Activated CD4-positive, alpha-beta T cell treated with anti-CD3 and anti-CD28 coated beads, Interleukin-2, amount 10 ng/mL, durations not matched to agents 24 days and 14 days (primary cell): ENCODE results near the gene GPR160. TPM values are rescaled to one million over a fixed set of nuclear protein-coding genes. Genes with fewer than 3 reads are reported as not detected.

Experiments
- DNase-seq: peaks from one replicate; pipeline ENCODE4 v3.0.0; 2022
- H3K27ac Mint-ChIP-seq: one replicate; pipeline ENCODE4 v1.8.0; 2022; ENCODE audit warnings: mild to moderate bottlenecking, mixed read lengths
- H3K27me3 Mint-ChIP-seq: one replicate; pipeline ENCODE4 v1.8.0; 2022; ENCODE audit warnings: mixed read lengths
- H3K36me3 Mint-ChIP-seq: one replicate; pipeline ENCODE4 v1.8.0; 2022; ENCODE audit warnings: low read depth, mild to moderate bottlenecking, mixed read lengths
- H3K4me1 Mint-ChIP-seq: one replicate; pipeline ENCODE4 v1.8.0; 2021; ENCODE audit warnings: mixed read lengths
- H3K4me3 Mint-ChIP-seq: one replicate; pipeline ENCODE4 v1.8.0; 2022; ENCODE audit warnings: mild to moderate bottlenecking, moderate library complexity, mixed read lengths
- H3K9me3 Mint-ChIP-seq: one replicate; pipeline ENCODE4 v1.8.0; 2021; ENCODE audit warnings: mixed read lengths
- intact Hi-C: fragments of 100-400 bp; cut with micrococcal nuclease; formaldehyde crosslinking; loops from one replicate; pipeline ENCODE4 v1.15.1; 2023
- total RNA-seq: library from RNA; stranded (reverse); gene quantifications from 2 replicates; pipeline ENCODE4 v1.2.3, GENCODE V29; 2022

The GPR160 gene
- total RNA-seq, 1 donor from 2014 or later: 3.4 TPM

GRCh38 chr3:170044795-170045244 lies 7.0 kb downstream of the GPR160 start:
- H3K4me1 Mint-ChIP-seq: peaks cover 16% of the 10 kb centered on the region

GRCh38 chr3:170046269-170047132 lies 8.7 kb downstream of the GPR160 start:
- intact Hi-C loops: no loop called here

More at GRCh38 chr3:170044795-170045244, 7.0 kb downstream of the GPR160 start:
- DNase-seq: no peak
- Mint-ChIP-seq H3K9me3 (no peaks in the 10 kb centered on the region), H3K27me3 (no peaks in the 10 kb centered on the region), H3K36me3 (peaks cover 1% of the 10 kb centered on the region), H3K4me3 (no peak overlapping the region), H3K27ac (no peak overlapping the region)
- intact Hi-C loops: no loop called here

GRCh38 chr3:170047133-170047404 lies 9.3 kb downstream of the GPR160 start:
- Mint-ChIP-seq H3K9me3 (no peaks in the 10 kb centered on the region), H3K27me3 (no peaks in the 10 kb centered on the region), H3K4me3 (no peak overlapping the region), H3K4me1 (peaks cover 16% of the 10 kb centered on the region), H3K36me3 (no peaks in the 10 kb centered on the region), H3K27ac (no peak overlapping the region)
- DNase-seq: no peak
- intact Hi-C loops: no loop called here

More at GRCh38 chr3:170046269-170047132, 8.7 kb downstream of the GPR160 start:
- Mint-ChIP-seq H3K27ac (no peak overlapping the region), H3K27me3 (no peaks in the 10 kb centered on the region), H3K4me3 (no peak overlapping the region), H3K36me3 (no peaks in the 10 kb centered on the region), H3K9me3 (no peaks in the 10 kb centered on the region), H3K4me1 (peaks cover 16% of the 10 kb centered on the region)
- DNase-seq: no peak

- no peak for DNase-seq
- no peaks in the 10 kb centered on the region for H3K9me3 Mint-ChIP-seq
- intact Hi-C loops: no loop called here
- H3K4me1 Mint-ChIP-seq: peaks cover 14% of the 10 kb centered on the region
- no peaks in the 10 kb centered on the region for H3K36me3 Mint-ChIP-seq
- no peak overlapping the region for H3K4me3 Mint-ChIP-seq
- H3K27me3 Mint-ChIP-seq: no peaks in the 10 kb centered on the region
- no peak overlapping the region for H3K27ac Mint-ChIP-seq
Measured at GRCh38 chr3:170049146-170050000, 11.6 kb downstream of the GPR160 start.

- DNase-seq: no peak
- intact Hi-C loops: no loop called here
- Mint-ChIP-seq H3K36me3 (no peaks in the 10 kb centered on the region), H3K9me3 (no peaks in the 10 kb centered on the region), H3K4me1 (peaks cover 12% of the 10 kb centered on the region), H3K4me3 (no peak overlapping the region), H3K27me3 (no peaks in the 10 kb centered on the region), H3K27ac (no peak overlapping the region)
Measured at GRCh38 chr3:170050753-170051152, 13.0 kb downstream of the GPR160 start.

- no peaks in the 10 kb centered on the region for H3K9me3 Mint-ChIP-seq
- no peak overlapping the region for H3K27ac Mint-ChIP-seq
- no peak overlapping the region for H3K4me3 Mint-ChIP-seq
- intact Hi-C loops: no loop called here
- no peak for DNase-seq
- no peaks in the 10 kb centered on the region for H3K27me3 Mint-ChIP-seq
- peaks cover 19% of the 10 kb centered on the region for H3K4me1 Mint-ChIP-seq
- H3K36me3 Mint-ChIP-seq: no peaks in the 10 kb centered on the region
Measured at GRCh38 chr3:170052398-170052797, 14.6 kb downstream of the GPR160 start.

- H3K9me3 Mint-ChIP-seq: no peaks in the 10 kb centered on the region
- H3K4me1 Mint-ChIP-seq: peaks cover 29% of the 10 kb centered on the region
- H3K27me3 Mint-ChIP-seq: no peaks in the 10 kb centered on the region
- no peak for DNase-seq
- H3K36me3 Mint-ChIP-seq: no peaks in the 10 kb centered on the region
- H3K27ac Mint-ChIP-seq: no peak overlapping the region
- intact Hi-C loops: loop anchor here (2.0 kb wide), 1 partner anchor 17 kb away; the partner anchor contains the start of gene GPR160
- no peak overlapping the region for H3K4me3 Mint-ChIP-seq
Measured at GRCh38 chr3:170054204-170054603, 16.4 kb downstream of the GPR160 start.

GRCh38 chr3:170055209-170055608 lies 17.4 kb downstream of the GPR160 start:
- no peak for DNase-seq
- no peak overlapping the region for H3K27ac Mint-ChIP-seq
- H3K9me3 Mint-ChIP-seq: no peaks in the 10 kb centered on the region

GRCh38 chr3:170056710-170057454 lies 19.1 kb downstream of the GPR160 start:
- H3K4me1 Mint-ChIP-seq: peaks cover 29% of the 10 kb centered on the region
- H3K36me3 Mint-ChIP-seq: no peaks in the 10 kb centered on the region
- no peaks in the 10 kb centered on the region for H3K9me3 Mint-ChIP-seq
- no peaks in the 10 kb centered on the region for H3K27me3 Mint-ChIP-seq
- H3K27ac Mint-ChIP-seq: peak overlapping the region; percentile 31
- intact Hi-C loops: loop anchor here (5.0 kb wide), 3 partner anchors 125 to 285 kb away; partner anchors contain the start of genes MYNN and PHC3
- DNase-seq: no peak
- H3K4me3 Mint-ChIP-seq: no peak overlapping the region

More at GRCh38 chr3:170055209-170055608, 17.4 kb downstream of the GPR160 start:
- no peaks in the 10 kb centered on the region for H3K36me3 Mint-ChIP-seq
- no peaks in the 10 kb centered on the region for H3K27me3 Mint-ChIP-seq
- intact Hi-C loops: loop anchor here (1.0 to 5.0 kb wide), 6 partner anchors 18 to 283 kb away; partner anchors contain the start of genes GPR160, MYNN and PHC3
- H3K4me3 Mint-ChIP-seq: no peak overlapping the region
- peaks cover 29% of the 10 kb centered on the region for H3K4me1 Mint-ChIP-seq

GRCh38 chr3:170057550-170057949 lies 19.8 kb downstream of the GPR160 start:
- Mint-ChIP-seq H3K27ac (peak overlapping the region; percentile 64), H3K4me3 (no peak overlapping the region), H3K4me1 (peaks cover 29% of the 10 kb centered on the region), H3K27me3 (no peaks in the 10 kb centered on the region), H3K36me3 (no peaks in the 10 kb centered on the region), H3K9me3 (no peaks in the 10 kb centered on the region)
- intact Hi-C loops: loop anchor here (5.0 kb wide), 3 partner anchors 125 to 285 kb away; partner anchors contain the start of genes MYNN and PHC3
- DNase-seq: no peak

- no peaks in the 10 kb centered on the region for H3K9me3 Mint-ChIP-seq
- H3K27me3 Mint-ChIP-seq: no peaks in the 10 kb centered on the region
- no peak overlapping the region for H3K4me3 Mint-ChIP-seq
- H3K36me3 Mint-ChIP-seq: no peaks in the 10 kb centered on the region
- peaks cover 29% of the 10 kb centered on the region for H3K4me1 Mint-ChIP-seq
- peak overlapping the region; percentile 64 for H3K27ac Mint-ChIP-seq
- DNase-seq: no peak
- intact Hi-C loops: loop anchor here (5.0 kb wide), 3 partner anchors 124 to 286 kb away; partner anchors contain the start of genes MYNN and PHC3
Measured at GRCh38 chr3:170058127-170058526, 20.3 kb downstream of the GPR160 start.

- H3K4me1 Mint-ChIP-seq: peaks cover 29% of the 10 kb centered on the region
- H3K4me3 Mint-ChIP-seq: no peak overlapping the region
- intact Hi-C loops: loop anchor here (5.0 kb wide), 3 partner anchors 123 to 287 kb away; partner anchors contain the start of genes MYNN and PHC3
- no peak overlapping the region for H3K27ac Mint-ChIP-seq
- DNase-seq: no peak
- H3K9me3 Mint-ChIP-seq: no peaks in the 10 kb centered on the region
- no peaks in the 10 kb centered on the region for H3K27me3 Mint-ChIP-seq
- no peaks in the 10 kb centered on the region for H3K36me3 Mint-ChIP-seq
Measured at GRCh38 chr3:170059447-170059846, 21.7 kb downstream of the GPR160 start.

GRCh38 chr3:170062068-170062467 lies 24.3 kb downstream of the GPR160 start:
- Mint-ChIP-seq H3K36me3 (no peaks in the 10 kb centered on the region), H3K9me3 (no peaks in the 10 kb centered on the region), H3K27me3 (no peaks in the 10 kb centered on the region), H3K4me3 (no peak overlapping the region), H3K27ac (no peak overlapping the region), H3K4me1 (peaks cover 11% of the 10 kb centered on the region)
- intact Hi-C loops: no loop called here
- no peak for DNase-seq
